H1 (cell line): Measurements from ENCODE around the gene SNURF. TPM values are rescaled to one million over a fixed set of nuclear protein-coding genes. Genes with fewer than 3 reads are reported as not detected.

Source experiments
- CTCF ChIA-PET: fragments of 300-600 bp; sonication (Branson Sonifier 250); formaldehyde crosslinking; loops from one replicate; lab custom pipeline; 2021; ENCODE audit not compliant: partially characterized antibody; lab: Charles Lee
- POLR2A ChIA-PET: fragments of 300-600 bp; sonication (Branson Sonifier 250); formaldehyde crosslinking; loops from one replicate; lab custom pipeline; 2021; ENCODE audit warnings: inconsistent platforms; ENCODE audit not compliant: partially characterized antibody; lab: Charles Lee
- DNase-seq, 2 experiments: peaks; one replicate each; pipeline versions ENCODE4 v3.0.0 to v3.0.0-alpha.2; 2010 to 2022; ENCODE audit warnings: low spot score in 2 of 2, low read depth in 1 of 2, mixed read lengths in 1 of 2
- FAIRE-seq: peaks from 2 replicates; lab custom pipeline; 2011; peaks lifted over from hg19 to GRCh38; lab: Jason Lieb, UNC
- H2AFZ ChIP-seq: 2 replicates; pipeline ENCODE4 v1.8.1; 2012; ENCODE audit warnings: low read length, inconsistent platforms
- H2AK5ac ChIP-seq: 2 replicates; pipeline ENCODE4 v1.6.1; 2013; ENCODE audit warnings: low read depth, low read length
- H2BK120ac ChIP-seq: replicated peaks from 2 replicates; pipeline ENCODE3; 2013; ENCODE audit warnings: low read depth, low read length, inconsistent platforms
- H2BK12ac ChIP-seq: 2 replicates; pipeline ENCODE4 v1.6.1; 2013; ENCODE audit warnings: low read depth, low read length
- H2BK15ac ChIP-seq: 2 replicates; pipeline ENCODE4 v1.6.1; 2013; ENCODE audit warnings: low read length
- H2BK20ac ChIP-seq: 2 replicates; pipeline ENCODE4 v1.6.1; 2013; ENCODE audit warnings: low read length
- H2BK5ac ChIP-seq: 2 replicates; pipeline ENCODE4 v1.6.1; 2013; ENCODE audit warnings: low read depth, low read length
- H3K14ac ChIP-seq: 2 replicates; pipeline ENCODE4 v1.6.1; 2013; ENCODE audit warnings: inconsistent platforms; ENCODE audit not compliant: insufficient read length
- H3K18ac ChIP-seq: 2 replicates; pipeline ENCODE4 v1.6.1; 2013; ENCODE audit warnings: low read length; ENCODE audit errors: extremely low read depth
- H3K23ac ChIP-seq: 2 replicates; pipeline ENCODE4 v1.6.1; 2013; ENCODE audit warnings: inconsistent platforms; ENCODE audit not compliant: insufficient read length
- H3K23me2 ChIP-seq: 2 replicates; pipeline ENCODE4 v1.6.1; 2013; ENCODE audit warnings: low read depth, low read length
- H3K27ac ChIP-seq: 2 replicates; pipeline ENCODE4 v1.6.1; 2011; ENCODE audit warnings: low read depth, low read length, inconsistent platforms
- H3K27me3 ChIP-seq, 4 experiments: replicated peaks in 1 of 4; 1 replicate in 1 of 4; 2 replicates in 3 of 4; pipeline versions ENCODE4 v1.6.1 to v1.8.1; 2011 to 2013; ENCODE audit warnings: low read length in 3 of 4, mild to moderate bottlenecking in 3 of 4, inconsistent platforms in 2 of 4, mixed read lengths in 2 of 4, moderate library complexity in 1 of 4; ENCODE audit not compliant: control insufficient read depth in 3 of 4, insufficient read depth in 3 of 4; ENCODE audit errors: extremely low read depth in 1 of 4
- H3K36me3 ChIP-seq, 4 experiments: 2 replicates each; pipeline versions ENCODE4 v1.6.1 to v1.8.1; 2011 to 2013; ENCODE audit warnings: mild to moderate bottlenecking in 4 of 4, low read length in 3 of 4, moderate library complexity in 2 of 4, control low read depth in 1 of 4, inconsistent platforms in 1 of 4; ENCODE audit not compliant: insufficient read depth in 4 of 4, control insufficient read depth in 2 of 4
- H3K4ac ChIP-seq: replicated peaks from 2 replicates; pipeline ENCODE3; 2013; ENCODE audit warnings: low read length, low read depth, mixed read lengths, inconsistent platforms; ENCODE audit not compliant: insufficient read length
- H3K4me1 ChIP-seq, 4 experiments: replicated peaks in 1 of 4; 1 replicate in 1 of 4; 2 replicates in 3 of 4; pipeline versions ENCODE4 v1.6.1 to v1.8.1; 2011 to 2013; ENCODE audit warnings: low read length in 3 of 4, inconsistent platforms in 2 of 4, mixed read lengths in 1 of 4; ENCODE audit not compliant: insufficient read depth in 4 of 4, control insufficient read depth in 3 of 4
- H3K4me2 ChIP-seq, 2 experiments: 2 replicates each; pipeline versions ENCODE4 v1.6.1 to v1.8.1; 2011 to 2013; ENCODE audit warnings: low read depth in 2 of 2, low read length in 2 of 2, control low read depth in 1 of 2, inconsistent platforms in 1 of 2, mild to moderate bottlenecking in 1 of 2; ENCODE audit not compliant: insufficient read depth in 1 of 2
- H3K4me3 ChIP-seq, 4 experiments: fragments of 200-600, 300-600 bp in 1 of 4; sonication (generic), shearing (Covaris generic), sonication (Bioruptor Twin) in 1 of 4; 2 replicates each; pipeline versions ENCODE4 v1.5.1 to v1.8.1; 2011 to 2016; ENCODE audit warnings: low read length in 4 of 4, low read depth in 3 of 4, control low read depth in 2 of 4, inconsistent platforms in 2 of 4, mild to moderate bottlenecking in 2 of 4, mixed read lengths in 1 of 4, moderate library complexity in 1 of 4; ENCODE audit not compliant: insufficient read depth in 2 of 4; ENCODE audit errors: extremely low read depth in 1 of 4
- H3K56ac ChIP-seq: replicated peaks from 2 replicates; pipeline ENCODE3; 2013; ENCODE audit warnings: low read depth, mild to moderate bottlenecking, mixed read lengths, low read length, inconsistent platforms; ENCODE audit not compliant: insufficient read length
- H3K79me1 ChIP-seq: 2 replicates; pipeline ENCODE4 v1.6.1; 2013; ENCODE audit warnings: low read depth, low read length, control low read depth
- H3K79me2 ChIP-seq, 2 experiments: 2 replicates each; pipeline versions ENCODE4 v1.6.1 to v1.8.1; 2012 to 2013; ENCODE audit warnings: low read length in 2 of 2, mild to moderate bottlenecking in 2 of 2, inconsistent platforms in 1 of 2; ENCODE audit not compliant: insufficient read depth in 2 of 2, control insufficient read depth in 1 of 2
- H3K9ac ChIP-seq, 4 experiments: replicated peaks in 1 of 4; 1 replicate in 1 of 4; 2 replicates in 3 of 4; pipeline versions ENCODE4 v1.6.1 to v1.8.1; 2011 to 2013; ENCODE audit warnings: low read depth in 3 of 4, low read length in 3 of 4, control low read depth in 2 of 4, mild to moderate bottlenecking in 2 of 4, moderate library complexity in 2 of 4, inconsistent platforms in 1 of 4; ENCODE audit errors: extremely low read depth in 1 of 4
- H3K9me3 ChIP-seq, 2 experiments: 2 replicates each; pipeline versions ENCODE4 v1.6.1 to v1.8.1; 2012 to 2013; ENCODE audit warnings: mild to moderate bottlenecking in 2 of 2, moderate library complexity in 2 of 2, control low read depth in 1 of 2, inconsistent platforms in 1 of 2, low read depth in 1 of 2, low read length in 1 of 2, mixed read lengths in 1 of 2; ENCODE audit not compliant: insufficient read depth in 2 of 2
- H4K20me1 ChIP-seq, 2 experiments: replicated peaks in 1 of 2; 2 replicates each; pipeline versions ENCODE3 to v1.8.1; 2011 to 2013; ENCODE audit warnings: inconsistent platforms in 2 of 2, low read length in 2 of 2, mild to moderate bottlenecking in 1 of 2; ENCODE audit not compliant: insufficient read depth in 2 of 2, control insufficient read depth in 1 of 2
- H4K5ac ChIP-seq: 2 replicates; pipeline ENCODE4 v1.6.1; 2013; ENCODE audit warnings: low read length, low read depth, mixed read lengths, inconsistent platforms; ENCODE audit not compliant: insufficient read length
- H4K8ac ChIP-seq: 2 replicates; pipeline ENCODE4 v1.8.0; 2013; ENCODE audit warnings: mild to moderate bottlenecking, moderate library complexity, low read length, inconsistent platforms; ENCODE audit not compliant: insufficient read depth; ENCODE audit errors: extremely low read depth
- H4K91ac ChIP-seq: replicated peaks from 2 replicates; pipeline ENCODE3; 2013; ENCODE audit warnings: low read length, mixed read lengths, inconsistent platforms; ENCODE audit not compliant: insufficient read length
- ASH2L ChIP-seq: fragments of 200-600, 300-600 bp; sonication (generic); IDR thresholded peaks from one replicate; pipeline ENCODE4 v1.7.1; 2017; ENCODE audit warnings: low read length
- CBX5 ChIP-seq: fragments of 300-800, 300-1000 bp; sonication (generic); IDR thresholded peaks from 2 replicates; pipeline ENCODE4 v1.7.1; 2016; ENCODE audit warnings: antibody characterized with exemption, low read length, low read depth
- CHD2 ChIP-seq: IDR thresholded peaks from 2 replicates; pipeline ENCODE4 v1.6.1; 2012; ENCODE audit warnings: low read length, improper control_type of control experiment
- GABPA ChIP-seq: IDR thresholded peaks from 2 replicates; pipeline ENCODE4 v1.6.1; 2011; ENCODE audit warnings: mild to moderate bottlenecking, low read length, moderate library complexity, borderline replicate concordance; ENCODE audit not compliant: insufficient read depth
- PHF8 ChIP-seq: fragments of 200-600 bp; sonication (generic); conservative IDR thresholded peaks from 2 replicates; pipeline ENCODE4 v1.7.1; 2012; ENCODE audit warnings: low read depth, mild to moderate bottlenecking, inconsistent platforms, low read length, moderate library complexity
- RBBP5 ChIP-seq: IDR thresholded peaks from 2 replicates; pipeline ENCODE4 v1.7.1; 2012; ENCODE audit warnings: low read depth, mild to moderate bottlenecking, inconsistent platforms, low read length, moderate library complexity, borderline replicate concordance
- SIX5 ChIP-seq: IDR thresholded peaks from 2 replicates; pipeline ENCODE4 v1.6.1; 2011; ENCODE audit warnings: mild to moderate bottlenecking, low read depth, low read length
- SP1 ChIP-seq: IDR thresholded peaks from 2 replicates; pipeline ENCODE4 v1.6.1; 2011; ENCODE audit warnings: low read depth, low read length
- SP4 ChIP-seq: IDR thresholded peaks from 2 replicates; pipeline ENCODE4 v1.6.1; 2012; ENCODE audit warnings: low read length, inconsistent platforms
- YY1 ChIP-seq: IDR thresholded peaks from 2 replicates; pipeline ENCODE4 v1.6.1; 2011; ENCODE audit warnings: low read depth, mild to moderate bottlenecking, low read length
- WGBS, 2 experiments: shearing (Covaris generic) in 1 of 2; methylation state at CpG; one replicate each; pipeline versions ENCODE4 v1.1.6 to v1.1.7; 2013 to 2015; ENCODE audit warnings: low lambda C conversion rate in 2 of 2, mixed read lengths in 2 of 2, inconsistent platforms in 1 of 2, low coverage in 1 of 2, missing lambda C conversion rate in 1 of 2; ENCODE audit not compliant: insufficient replicate concordance in 2 of 2, insufficient coverage in 1 of 2, insufficient read length in 1 of 2; ENCODE audit errors: extremely low coverage in 1 of 2, missing lambda C conversion rate in 1 of 2; 5-methylcytosine and 5-hydroxymethylcytosine counted together
- polyA plus RNA-seq, 7 experiments: library from polyadenylated mRNA; depleted of rRNA in 3 of 7; stranded (reverse) in 5 of 7; unstranded in 2 of 7; fragments of >200 nt in 5 of 7; fragments of 200-250 nt in 2 of 7; gene quantifications; 1 replicate in 5 of 7; 2 replicates in 1 of 7; 4 replicates in 1 of 7; pipeline versions ENCODE4 v1.2.1 to v1.2.3, GENCODE V29; 2011 to 2013; ENCODE audit warnings: missing spikeins in 2 of 7, mixed read lengths in 2 of 7
- total RNA-seq: library from RNA; stranded (reverse); fragmentation: NEBNext Ultra II Directional; extraction: Animal tissue kit (Norgen Biotek cat#: 25700); gene quantifications from 2 replicates; pipeline ENCODE4 v1.2.1, GENCODE V29; 2021
- TF ChIP-seq, protein P1 (sequence below), 3 experiments: IDR thresholded peaks; 1 replicate in 2 of 3; 2 replicates in 1 of 3; pipeline versions ENCODE4 v1.5.1 to v1.6.1; 2011; ENCODE audit warnings: low read length in 3 of 3, mild to moderate bottlenecking in 3 of 3, inconsistent platforms in 2 of 3, low read depth in 1 of 3, moderate library complexity in 1 of 3; ENCODE audit not compliant: insufficient read depth in 1 of 3; ENCODE audit errors: control extremely low read depth in 1 of 3

The SNURF gene
- total and polyA plus RNA-seq, 2 of the 8 experiments (the other 6 are each of a cell fraction or from before 2014, with no cell fraction given) = 9.9 to 76.5 TPM

GRCh38 chr15:24919446-24919845 lies 35.3 kb upstream of the SNURF start:
- H2BK12ac ChIP-seq = no peak overlapping the region
- H2AFZ ChIP-seq = no peak overlapping the region
- no peak overlapping the region for H3K14ac ChIP-seq
- no peaks in the 10 kb centered on the region; a peak in 1 of 8 replicates for H3K36me3 ChIP-seq
- no peak overlapping the region for H2BK120ac ChIP-seq
- H2BK20ac ChIP-seq = 0 out of 2 replicates have a peak overlapping the region, but pooled peaks have one; percentile 4
- H3K4me1 ChIP-seq = peaks cover 0 to 14% (median 8%) of the 10 kb centered on the region in 4 experiments; a peak in 6 of 7 replicates
- peaks cover 2% of the 10 kb centered on the region; the same call in 1 of the 2 replicates for H3K23me2 ChIP-seq
- no peak overlapping the region; the same call in 1 of the 2 replicates for H3K18ac ChIP-seq
- H3K79me1 ChIP-seq = no peaks in the 10 kb centered on the region
- H4K8ac ChIP-seq = no peak overlapping the region
- H2BK5ac ChIP-seq = peak overlapping the region; percentile 80; the same call in 1 of the 2 replicates
- H3K27ac ChIP-seq = peak overlapping the region; percentile 37; the same call in 1 of the 2 replicates
- CTCF ChIA-PET = no interaction called here
- no peak overlapping the region for H3K23ac ChIP-seq
- no peak overlapping the region for H3K56ac ChIP-seq
- peak overlapping the region; percentile 15 for H4K91ac ChIP-seq
- H2BK15ac ChIP-seq = no peak overlapping the region
- DNase-seq (peak in 1 of 2 experiments; percentile 48), FAIRE-seq (no peak)
- no peak overlapping the region for H4K5ac ChIP-seq
- POLR2A ChIA-PET = interaction anchor here (0.8 to 2.5 kb wide), 5 partner anchors 14 to 41 kb away, joined by 3 to 12 read pairs (median 6); partner anchors contain the start of genes SNRPN and SNURF
- H3K9me3 ChIP-seq = peaks cover 0 to 15% of the 10 kb centered on the region in 2 experiments; a peak in 2 of 4 replicates
- H2AK5ac ChIP-seq = no peak overlapping the region
- no peaks in the 10 kb centered on the region for H3K27me3 ChIP-seq
- H3K4me2 ChIP-seq = peak overlapping the region; percentile 54 to 69
- WGBS, 2 experiments = 28% methylated on average over 2 of the region's 2 CpGs; no CpG with 5 or more reads in 1 of the 2 experiments
- H3K9ac ChIP-seq = 0 out of 7 replicates have a peak overlapping the region, but pooled peaks of 1 of the 4 experiments have one; percentile 5
- H4K20me1 ChIP-seq = no peaks in the 10 kb centered on the region
- H3K79me2 ChIP-seq = peaks cover 0 to 3% of the 10 kb centered on the region in 2 experiments; a peak in 1 of 4 replicates
- peak overlapping the region in 3 of 4 experiments; percentile 12 to 39 (median 12); a peak in 4 of 8 replicates for H3K4me3 ChIP-seq
- H3K4ac ChIP-seq = no peak overlapping the region
- TF ChIP-seq, protein P1, sequence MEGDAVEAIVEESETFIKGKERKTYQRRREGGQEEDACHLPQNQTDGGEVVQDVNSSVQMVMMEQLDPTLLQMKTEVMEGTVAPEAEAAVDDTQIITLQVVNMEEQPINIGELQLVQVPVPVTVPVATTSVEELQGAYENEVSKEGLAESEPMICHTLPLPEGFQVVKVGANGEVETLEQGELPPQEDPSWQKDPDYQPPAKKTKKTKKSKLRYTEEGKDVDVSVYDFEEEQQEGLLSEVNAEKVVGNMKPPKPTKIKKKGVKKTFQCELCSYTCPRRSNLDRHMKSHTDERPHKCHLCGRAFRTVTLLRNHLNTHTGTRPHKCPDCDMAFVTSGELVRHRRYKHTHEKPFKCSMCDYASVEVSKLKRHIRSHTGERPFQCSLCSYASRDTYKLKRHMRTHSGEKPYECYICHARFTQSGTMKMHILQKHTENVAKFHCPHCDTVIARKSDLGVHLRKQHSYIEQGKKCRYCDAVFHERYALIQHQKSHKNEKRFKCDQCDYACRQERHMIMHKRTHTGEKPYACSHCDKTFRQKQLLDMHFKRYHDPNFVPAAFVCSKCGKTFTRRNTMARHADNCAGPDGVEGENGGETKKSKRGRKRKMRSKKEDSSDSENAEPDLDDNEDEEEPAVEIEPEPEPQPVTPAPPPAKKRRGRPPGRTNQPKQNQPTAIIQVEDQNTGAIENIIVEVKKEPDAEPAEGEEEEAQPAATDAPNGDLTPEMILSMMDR (IDR thresholded peaks at IDR 0.05; ENCODE audit: control extremely low read depth in 1 of 3, insufficient read depth in 1 of 3, low read depth in 1 of 3, low read length in 3 of 3) = no peak
- TF ChIP-seq SP4 (no peak), CHD2 (no peak), YY1 (no peak), SIX5 (no peak), PHF8 (no peak), CBX5 (no peak), RBBP5 (peak; percentile 88), SP1 (peak; percentile 96), GABPA (no peak), ASH2L (peak; percentile 81)
